ENCODE results near the gene PAX8. TPM values are rescaled to one million over a fixed set of nuclear protein-coding genes. Genes with fewer than 3 reads are reported as not detected.

Gene PAX8
- total and polyA plus RNA-seq, 2 experiments from 2014 or later: 0.21 to 0.32 TPM

GRCh38 chr2:113186433-113186796 lies 92.3 kb downstream of the PAX8 start:
- Histone ChIP-seq H3K4me2 (no peak overlapping the region), H3K27ac (ENCODE audit: low read depth) (no peak overlapping the region), H3K4me1 (ENCODE audit: insufficient read depth) (0 out of 2 replicates have a peak, but pooled peaks cover 3% of the 10 kb centered on the region), H3K36me3 (ENCODE audit: insufficient read depth) (no peaks in the 10 kb centered on the region), H3K4me3 (no peak overlapping the region), H2AFZ (no peak overlapping the region), H3K79me2 (replicated peaks; ENCODE audit: insufficient read depth) (no peaks in the 10 kb centered on the region), H4K20me1 (replicated peaks; ENCODE audit: insufficient read depth) (no peaks in the 10 kb centered on the region), H3K9me2 (ENCODE audit: insufficient read depth) (no peaks in the 10 kb centered on the region), H3F3A (replicated peaks; ENCODE audit: low read depth) (no peaks in the 10 kb centered on the region), H3K27me3 (ENCODE audit: insufficient read depth) (no peaks in the 10 kb centered on the region)
- Mint-ChIP-seq H3K4me1 (peaks cover 12% of the 10 kb centered on the region), H3K27ac (no peak overlapping the region), H3K9me3 (no peaks in the 10 kb centered on the region), H3K36me3 (ENCODE audit: low read depth) (no peaks in the 10 kb centered on the region), H3K4me3 (no peak overlapping the region), H3K27me3 (ENCODE audit: insufficient read depth, low read depth, poor library complexity) (no peaks in the 10 kb centered on the region)
- no peak for TF ChIP-seq ZNF331 (CRISPR knock-in tag; IDR thresholded peaks at IDR 0.05; ENCODE audit: low read depth)
- TF ChIP-seq CREB1 (CRISPR knock-in tag; IDR thresholded peaks at IDR 0.05; ENCODE audit: low read depth): no peak
- TF ChIP-seq ETS1 (IDR thresholded peaks at IDR 0.05): no peak
- TF ChIP-seq POLR2AphosphoS5 (IDR thresholded peaks at IDR 0.05; ENCODE audit: low read depth): no peak
- TF ChIP-seq NANOG (IDR thresholded peaks at IDR 0.05; ENCODE audit: borderline replicate concordance): no peak
- TF ChIP-seq EZH2phosphoT487 (IDR thresholded peaks at IDR 0.05; ENCODE audit: unreplicated experiment): no peak
- TF ChIP-seq REST (IDR thresholded peaks at IDR 0.05; ENCODE audit: unreplicated experiment): no peak
- no peak for TF ChIP-seq EZH2 (IDR thresholded peaks at IDR 0.05; ENCODE audit: low read depth, unreplicated experiment)
- no peak for TF ChIP-seq STAT1 (IDR thresholded peaks at IDR 0.05; ENCODE audit: unreplicated experiment)
- TF ChIP-seq ZNF114 (CRISPR knock-in tag; IDR thresholded peaks at IDR 0.05): no peak
- no peak for TF ChIP-seq JUNB (IDR thresholded peaks at IDR 0.05; ENCODE audit: unreplicated experiment)
- TF ChIP-seq, protein P1, sequence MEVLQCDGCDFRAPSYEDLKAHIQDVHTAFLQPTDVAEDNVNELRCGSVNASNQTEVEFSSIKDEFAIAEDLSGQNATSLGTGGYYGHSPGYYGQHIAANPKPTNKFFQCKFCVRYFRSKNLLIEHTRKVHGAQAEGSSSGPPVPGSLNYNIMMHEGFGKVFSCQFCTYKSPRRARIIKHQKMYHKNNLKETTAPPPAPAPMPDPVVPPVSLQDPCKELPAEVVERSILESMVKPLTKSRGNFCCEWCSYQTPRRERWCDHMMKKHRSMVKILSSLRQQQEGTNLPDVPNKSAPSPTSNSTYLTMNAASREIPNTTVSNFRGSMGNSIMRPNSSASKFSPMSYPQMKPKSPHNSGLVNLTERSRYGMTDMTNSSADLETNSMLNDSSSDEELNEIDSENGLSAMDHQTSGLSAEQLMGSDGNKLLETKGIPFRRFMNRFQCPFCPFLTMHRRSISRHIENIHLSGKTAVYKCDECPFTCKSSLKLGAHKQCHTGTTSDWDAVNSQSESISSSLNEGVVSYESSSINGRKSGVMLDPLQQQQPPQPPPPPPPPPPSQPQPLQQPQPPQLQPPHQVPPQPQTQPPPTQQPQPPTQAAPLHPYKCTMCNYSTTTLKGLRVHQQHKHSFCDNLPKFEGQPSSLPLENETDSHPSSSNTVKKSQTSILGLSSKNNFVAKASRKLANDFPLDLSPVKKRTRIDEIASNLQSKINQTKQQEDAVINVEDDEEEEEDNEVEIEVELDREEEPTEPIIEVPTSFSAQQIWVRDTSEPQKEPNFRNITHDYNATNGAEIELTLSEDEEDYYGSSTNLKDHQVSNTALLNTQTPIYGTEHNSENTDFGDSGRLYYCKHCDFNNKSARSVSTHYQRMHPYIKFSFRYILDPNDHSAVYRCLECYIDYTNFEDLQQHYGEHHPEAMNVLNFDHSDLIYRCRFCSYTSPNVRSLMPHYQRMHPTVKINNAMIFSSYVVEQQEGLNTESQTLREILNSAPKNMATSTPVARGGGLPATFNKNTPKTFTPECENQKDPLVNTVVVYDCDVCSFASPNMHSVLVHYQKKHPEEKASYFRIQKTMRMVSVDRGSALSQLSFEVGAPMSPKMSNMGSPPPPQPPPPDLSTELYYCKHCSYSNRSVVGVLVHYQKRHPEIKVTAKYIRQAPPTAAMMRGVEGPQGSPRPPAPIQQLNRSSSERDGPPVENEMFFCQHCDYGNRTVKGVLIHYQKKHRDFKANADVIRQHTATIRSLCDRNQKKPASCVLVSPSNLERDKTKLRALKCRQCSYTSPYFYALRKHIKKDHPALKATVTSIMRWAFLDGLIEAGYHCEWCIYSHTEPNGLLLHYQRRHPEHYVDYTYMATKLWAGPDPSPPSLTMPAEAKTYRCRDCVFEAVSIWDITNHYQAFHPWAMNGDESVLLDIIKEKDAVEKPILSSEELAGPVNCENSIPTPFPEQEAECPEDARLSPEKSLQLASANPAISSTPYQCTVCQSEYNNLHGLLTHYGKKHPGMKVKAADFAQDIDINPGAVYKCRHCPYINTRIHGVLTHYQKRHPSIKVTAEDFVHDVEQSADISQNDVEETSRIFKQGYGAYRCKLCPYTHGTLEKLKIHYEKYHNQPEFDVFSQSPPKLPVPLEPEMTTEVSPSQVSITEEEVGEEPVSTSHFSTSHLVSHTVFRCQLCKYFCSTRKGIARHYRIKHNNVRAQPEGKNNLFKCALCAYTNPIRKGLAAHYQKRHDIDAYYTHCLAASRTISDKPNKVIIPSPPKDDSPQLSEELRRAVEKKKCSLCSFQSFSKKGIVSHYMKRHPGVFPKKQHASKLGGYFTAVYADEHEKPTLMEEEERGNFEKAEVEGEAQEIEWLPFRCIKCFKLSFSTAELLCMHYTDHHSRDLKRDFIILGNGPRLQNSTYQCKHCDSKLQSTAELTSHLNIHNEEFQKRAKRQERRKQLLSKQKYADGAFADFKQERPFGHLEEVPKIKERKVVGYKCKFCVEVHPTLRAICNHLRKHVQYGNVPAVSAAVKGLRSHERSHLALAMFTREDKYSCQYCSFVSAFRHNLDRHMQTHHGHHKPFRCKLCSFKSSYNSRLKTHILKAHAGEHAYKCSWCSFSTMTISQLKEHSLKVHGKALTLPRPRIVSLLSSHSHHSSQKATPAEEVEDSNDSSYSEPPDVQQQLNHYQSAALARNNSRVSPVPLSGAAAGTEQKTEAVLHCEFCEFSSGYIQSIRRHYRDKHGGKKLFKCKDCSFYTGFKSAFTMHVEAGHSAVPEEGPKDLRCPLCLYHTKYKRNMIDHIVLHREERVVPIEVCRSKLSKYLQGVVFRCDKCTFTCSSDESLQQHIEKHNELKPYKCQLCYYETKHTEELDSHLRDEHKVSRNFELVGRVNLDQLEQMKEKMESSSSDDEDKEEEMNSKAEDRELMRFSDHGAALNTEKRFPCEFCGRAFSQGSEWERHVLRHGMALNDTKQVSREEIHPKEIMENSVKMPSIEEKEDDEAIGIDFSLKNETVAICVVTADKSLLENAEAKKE (CRISPR knock-in tag; IDR thresholded peaks at IDR 0.05): no peak
- no peak for DNase-seq (ENCODE audit: low spot score)
- ATAC-seq: no peak

Data from GM23338 (cell line).